Measurements from ENCODE around the gene RSAD1.

RSAD1 gene

GRCh38 chr17:50517504-50518383, 39.1 kb downstream of the RSAD1 start:
- DNase-seq (ENCODE audit: low read depth in 2 of 2, low spot score in 1 of 2) = no peak

GRCh38 chr17:50518384-50519023, 39.8 kb downstream of the RSAD1 start:
- DNase-seq (ENCODE audit: low read depth in 2 of 2, low spot score in 1 of 2) = no peak

GRCh38 chr17:50519141-50519834, 40.6 kb downstream of the RSAD1 start:
- no peak for DNase-seq (ENCODE audit: low read depth in 2 of 2, low spot score in 1 of 2)

GRCh38 chr17:50520483-50520882, 41.8 kb downstream of the RSAD1 start:
- no peak for DNase-seq (ENCODE audit: low read depth in 2 of 2, low spot score in 1 of 2)

- DNase-seq (ENCODE audit: low read depth in 2 of 2, low spot score in 1 of 2) = no peak
These were observed 42.9 kb downstream of the RSAD1 start for GRCh38 chr17:50521514-50521913.

- no peak for DNase-seq (ENCODE audit: low read depth in 2 of 2, low spot score in 1 of 2)
These were observed 44.1 kb downstream of the RSAD1 start for GRCh38 chr17:50522766-50523165.

GRCh38 chr17:50523208-50523607, 44.5 kb downstream of the RSAD1 start:
- no peak for DNase-seq (ENCODE audit: low read depth in 2 of 2, low spot score in 1 of 2)

GRCh38 chr17:50524838-50525237, 46.2 kb downstream of the RSAD1 start:
- no peak for DNase-seq (ENCODE audit: low read depth in 2 of 2, low spot score in 1 of 2)

GRCh38 chr17:50527155-50527762, 48.6 kb downstream of the RSAD1 start:
- DNase-seq (ENCODE audit: low read depth in 2 of 2, low spot score in 1 of 2) = no peak

- no peak for DNase-seq (ENCODE audit: low read depth in 2 of 2, low spot score in 1 of 2)
These were observed 49.4 kb downstream of the RSAD1 start for GRCh38 chr17:50527949-50528474.

- DNase-seq (ENCODE audit: low read depth in 2 of 2, low spot score in 1 of 2) = no peak
These were observed 51.2 kb downstream of the RSAD1 start for GRCh38 chr17:50529849-50530248.

GRCh38 chr17:50531428-50532025, 52.9 kb downstream of the RSAD1 start:
- no peak for DNase-seq (ENCODE audit: low read depth in 2 of 2, low spot score in 1 of 2)

GRCh38 chr17:50532452-50533024, 53.9 kb downstream of the RSAD1 start, which contains the start of gene EPN3:
Gene EPN3, plus strand, starts transcription at chr17:50532735. Its CDS starts 3,822 bp downstream, at chr17:50536557.
- DNase-seq (ENCODE audit: low read depth in 2 of 2, low spot score in 1 of 2) = no peak

GRCh38 chr17:50533185-50533584, 54.5 kb downstream of the RSAD1 start:
- DNase-seq (ENCODE audit: low read depth in 2 of 2, low spot score in 1 of 2) = no peak

- DNase-seq (ENCODE audit: low read depth in 2 of 2, low spot score in 1 of 2) = no peak
These were observed 55.1 kb downstream of the RSAD1 start for GRCh38 chr17:50533720-50534148.

- DNase-seq (ENCODE audit: low read depth in 2 of 2, low spot score in 1 of 2) = no peak
These were observed 55.7 kb downstream of the RSAD1 start for GRCh38 chr17:50534222-50534978.

GRCh38 chr17:50534979-50535326, 56.3 kb downstream of the RSAD1 start:
- DNase-seq (ENCODE audit: low read depth in 2 of 2, low spot score in 1 of 2) = no peak

GRCh38 chr17:50535407-50535806, 56.7 kb downstream of the RSAD1 start:
- no peak for DNase-seq (ENCODE audit: low read depth in 2 of 2, low spot score in 1 of 2)
